Liver (tissue), 9 donors: Measurements from ENCODE around the gene ADAMTS19. TPM values are rescaled to one million over a fixed set of nuclear protein-coding genes. Genes with fewer than 3 reads are reported as not detected.

Experiments
- DNase-seq: peaks from one replicate; pipeline ENCODE4 v3.0.0-alpha.2; 2017; ENCODE audit warnings: low spot score
- H3K27ac ChIP-seq, 2 donors: one replicate each; pipeline ENCODE4 v1.7.0; 2013; ENCODE audit warnings: inconsistent platforms in 2 of 2, low read length in 2 of 2, control low read depth in 1 of 2, low read depth in 1 of 2, mild to moderate bottlenecking in 1 of 2
- H3K27me3 ChIP-seq, 4 donors: one replicate each; pipeline versions ENCODE4 v1.6.1 to v1.7.0; 2013; ENCODE audit warnings: low read length in 3 of 4, inconsistent platforms in 1 of 4, mild to moderate bottlenecking in 1 of 4, moderate library complexity in 1 of 4; ENCODE audit not compliant: control insufficient read depth in 4 of 4, insufficient read depth in 4 of 4
- H3K36me3 ChIP-seq, 4 donors: one replicate each; pipeline versions ENCODE4 v1.6.1 to v1.7.0; 2013; ENCODE audit warnings: low read length in 3 of 4, mild to moderate bottlenecking in 3 of 4, low read depth in 1 of 4, moderate library complexity in 1 of 4; ENCODE audit not compliant: control insufficient read depth in 4 of 4, insufficient read depth in 3 of 4
- H3K4me1 ChIP-seq, 4 donors: one replicate each; pipeline versions ENCODE4 v1.6.1 to v1.7.0; 2013; ENCODE audit warnings: low read length in 3 of 4, mild to moderate bottlenecking in 3 of 4, moderate library complexity in 1 of 4; ENCODE audit not compliant: control insufficient read depth in 4 of 4, insufficient read depth in 4 of 4
- H3K4me3 ChIP-seq, 3 donors: one replicate each; pipeline versions ENCODE4 v1.6.1 to v1.7.0; 2013; ENCODE audit warnings: low read length in 3 of 3, control low read depth in 1 of 3, low read depth in 1 of 3, mild to moderate bottlenecking in 1 of 3
- H3K9ac ChIP-seq, 2 donors: one replicate each; pipeline ENCODE4 v1.7.0; 2013; ENCODE audit warnings: low read length in 2 of 2, mild to moderate bottlenecking in 2 of 2, moderate library complexity in 2 of 2, control low read depth in 1 of 2, low read depth in 1 of 2
- H3K9me3 ChIP-seq, 4 donors: one replicate each; pipeline versions ENCODE4 v1.6.1 to v1.7.0; 2013; ENCODE audit warnings: low read length in 3 of 4; ENCODE audit not compliant: control insufficient read depth in 4 of 4
- EGR1 ChIP-seq, 2 donors: IDR thresholded peaks; 2 replicates each; pipeline ENCODE4 v1.6.1; 2016 to 2018; ENCODE audit warnings: antibody characterized with exemption in 2 of 2, low read depth in 2 of 2
- FOXA1 ChIP-seq: IDR thresholded peaks from 2 replicates; pipeline ENCODE4 v1.6.1; 2016; ENCODE audit warnings: antibody characterized with exemption
- FOXA2 ChIP-seq: IDR thresholded peaks from 2 replicates; pipeline ENCODE4 v1.6.1; 2016; ENCODE audit warnings: antibody characterized with exemption
- GABPA ChIP-seq, 2 donors: IDR thresholded peaks in 1 of 2; conservative IDR thresholded peaks in 1 of 2; 2 replicates each; pipeline ENCODE4 v1.6.1; 2016; ENCODE audit warnings: antibody characterized with exemption in 2 of 2, mild to moderate bottlenecking in 1 of 2, moderate library complexity in 1 of 2
- HNF4A ChIP-seq, 2 donors: conservative IDR thresholded peaks; 2 replicates each; pipeline ENCODE4 v1.6.1; 2016; ENCODE audit warnings: antibody characterized with exemption in 2 of 2, mild to moderate bottlenecking in 2 of 2
- HNF4G ChIP-seq: IDR thresholded peaks from 2 replicates; pipeline ENCODE4 v1.6.1; 2016; ENCODE audit warnings: antibody characterized with exemption
- JUND ChIP-seq, 2 donors: IDR thresholded peaks; 2 replicates each; pipeline ENCODE4 v1.6.1; 2016; ENCODE audit warnings: antibody characterized with exemption in 2 of 2
- NR2F2 ChIP-seq: IDR thresholded peaks from 2 replicates; pipeline ENCODE4 v1.6.1; 2016; ENCODE audit warnings: antibody characterized with exemption
- RAD21 ChIP-seq, 2 donors: IDR thresholded peaks; 2 replicates each; pipeline ENCODE4 v1.6.1; 2016; ENCODE audit warnings: antibody characterized with exemption in 2 of 2, mild to moderate bottlenecking in 2 of 2
- RXRA ChIP-seq, 2 donors: IDR thresholded peaks; 2 replicates each; pipeline ENCODE4 v1.6.1; 2017 to 2018; ENCODE audit warnings: antibody characterized with exemption in 2 of 2, mild to moderate bottlenecking in 1 of 2
- SP1 ChIP-seq: IDR thresholded peaks from 2 replicates; pipeline ENCODE4 v1.6.1; 2018; ENCODE audit warnings: antibody characterized with exemption, mild to moderate bottlenecking
- TAF1 ChIP-seq: conservative IDR thresholded peaks from 2 replicates; pipeline ENCODE4 v1.6.1; 2016; ENCODE audit warnings: antibody characterized with exemption, mild to moderate bottlenecking
- YY1 ChIP-seq: IDR thresholded peaks from 2 replicates; pipeline ENCODE4 v1.6.1; 2016; ENCODE audit warnings: antibody characterized with exemption, mild to moderate bottlenecking
- WGBS: extraction: QIAGEN DNeasy Blood & Tissue Kit; methylation state at CpG from one replicate; pipeline ENCODE4 v1.1.7; 2013; 5-methylcytosine and 5-hydroxymethylcytosine counted together
- polyA plus RNA-seq, 2 donors: library from polyadenylated mRNA; stranded (reverse) in 1 of 2; unstranded in 1 of 2; fragments of 200-250 nt in 1 of 2; fragments of >200 nt in 1 of 2; fragmentation: Nextera tagmentation in 1 of 2; extraction: Ambion mirVana in 1 of 2; gene quantifications; one replicate each; pipeline versions ENCODE4 v1.2.1 to v1.2.3, GENCODE V29; 2013 to 2015
- total RNA-seq, 2 donors: library from RNA; depleted of rRNA; stranded (reverse); fragments of >200 nt; gene quantifications; one replicate each; pipeline ENCODE4 v1.2.3, GENCODE V29; 2014
- TF ChIP-seq, protein P1 (sequence below): fragments of 150-350 bp; IDR thresholded peaks from 2 replicates; pipeline ENCODE4 v1.5.1; 2017; ENCODE audit warnings: improper control_type of control experiment, low read depth, low read length; ENCODE audit not compliant: missing input control
- TF ChIP-seq, protein P2 (sequence below): IDR thresholded peaks from 2 replicates; pipeline ENCODE4 v1.6.1; 2016; ENCODE audit warnings: antibody characterized with exemption
- TF ChIP-seq, protein P3 (sequence below): IDR thresholded peaks from 2 replicates; pipeline ENCODE4 v1.6.1; 2016; ENCODE audit warnings: antibody characterized with exemption, mild to moderate bottlenecking
- TF ChIP-seq, protein P4 (sequence below): IDR thresholded peaks from 2 replicates; pipeline ENCODE4 v1.6.1; 2016; ENCODE audit warnings: antibody characterized with exemption
- donor health status: healthy.
- donor health status: healthy.
- donor health status: healthy.
- donor health status: healthy.
- donor health status: healthy.

ADAMTS19 gene
- total and polyA plus RNA-seq, 4 donors, result 0.09 TPM; not detected in 3

DNA sequence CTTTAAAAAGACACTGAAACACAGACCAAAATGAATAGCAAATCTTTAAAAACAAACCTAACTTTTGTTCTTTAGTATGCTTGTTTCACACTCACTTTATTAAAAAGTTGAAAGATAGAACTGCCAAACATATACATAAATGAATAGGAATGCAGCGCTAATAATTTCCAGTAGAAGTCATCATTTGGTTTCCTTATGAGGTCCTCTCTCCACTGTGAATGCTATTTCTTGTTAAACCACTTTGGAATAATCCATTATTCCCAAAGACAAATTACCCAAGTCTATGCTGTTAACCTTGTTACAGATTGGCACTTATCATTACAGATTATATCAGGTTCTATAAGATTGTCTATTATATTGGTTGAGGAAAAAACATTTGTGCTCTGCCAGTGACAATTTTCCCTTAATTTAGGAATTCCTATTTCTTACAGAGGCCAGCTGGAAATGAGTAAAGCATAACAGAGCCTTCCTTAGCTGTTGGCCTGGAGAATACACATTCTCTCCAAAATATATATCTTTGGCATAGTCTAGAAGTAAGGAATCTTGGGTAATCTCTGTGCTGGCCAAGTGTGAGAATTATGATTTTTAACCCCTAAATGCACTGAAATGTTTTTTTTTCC lies 258.5 kb downstream of the ADAMTS19 start:
- H3K27ac ChIP-seq, result no peak overlapping the region
- no peaks in the 10 kb centered on the region for H3K36me3 ChIP-seq
- H3K4me3 ChIP-seq, result no peak overlapping the region
- 90% methylated on average over 1 of the region's 1 CpG for WGBS
- DNase-seq, result no peak
- no peaks in the 10 kb centered on the region for H3K9me3 ChIP-seq
- no peak overlapping the region for H3K9ac ChIP-seq
- TF ChIP-seq JUND (IDR thresholded peaks at IDR 0.05), result no peak
- TF ChIP-seq YY1, result no peak
- TF ChIP-seq, protein P1, sequence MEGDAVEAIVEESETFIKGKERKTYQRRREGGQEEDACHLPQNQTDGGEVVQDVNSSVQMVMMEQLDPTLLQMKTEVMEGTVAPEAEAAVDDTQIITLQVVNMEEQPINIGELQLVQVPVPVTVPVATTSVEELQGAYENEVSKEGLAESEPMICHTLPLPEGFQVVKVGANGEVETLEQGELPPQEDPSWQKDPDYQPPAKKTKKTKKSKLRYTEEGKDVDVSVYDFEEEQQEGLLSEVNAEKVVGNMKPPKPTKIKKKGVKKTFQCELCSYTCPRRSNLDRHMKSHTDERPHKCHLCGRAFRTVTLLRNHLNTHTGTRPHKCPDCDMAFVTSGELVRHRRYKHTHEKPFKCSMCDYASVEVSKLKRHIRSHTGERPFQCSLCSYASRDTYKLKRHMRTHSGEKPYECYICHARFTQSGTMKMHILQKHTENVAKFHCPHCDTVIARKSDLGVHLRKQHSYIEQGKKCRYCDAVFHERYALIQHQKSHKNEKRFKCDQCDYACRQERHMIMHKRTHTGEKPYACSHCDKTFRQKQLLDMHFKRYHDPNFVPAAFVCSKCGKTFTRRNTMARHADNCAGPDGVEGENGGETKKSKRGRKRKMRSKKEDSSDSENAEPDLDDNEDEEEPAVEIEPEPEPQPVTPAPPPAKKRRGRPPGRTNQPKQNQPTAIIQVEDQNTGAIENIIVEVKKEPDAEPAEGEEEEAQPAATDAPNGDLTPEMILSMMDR, result no peak
- TF ChIP-seq TAF1, result no peak
- no peak for TF ChIP-seq RXRA (IDR thresholded peaks at IDR 0.05)
- no peak for TF ChIP-seq FOXA2
- no peaks in the 10 kb centered on the region for H3K27me3 ChIP-seq
- no peaks in the 10 kb centered on the region for H3K4me1 ChIP-seq

DNA sequence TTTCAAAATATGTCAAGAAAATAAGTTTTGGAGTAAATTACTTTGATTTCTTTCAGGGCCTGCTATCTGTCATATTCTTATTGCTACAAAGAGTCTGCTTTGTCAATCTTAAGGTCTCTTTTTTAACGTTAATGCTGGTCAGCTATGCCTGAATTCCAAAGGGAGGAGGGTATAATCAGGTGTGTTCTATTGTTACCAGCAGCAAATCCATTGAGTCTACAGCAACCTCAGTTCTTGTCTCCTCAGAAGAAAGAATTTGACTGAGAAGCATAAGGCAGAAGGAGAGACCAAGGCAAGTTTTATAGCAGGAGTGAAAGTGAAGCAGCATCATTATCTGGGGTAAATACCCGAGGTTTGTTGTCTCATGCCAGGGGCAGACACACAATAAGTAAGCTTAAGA lies 264.1 kb downstream of the ADAMTS19 start:
- H3K9me3 ChIP-seq, result no peaks in the 10 kb centered on the region
- no peaks in the 10 kb centered on the region for H3K27me3 ChIP-seq
- H3K4me3 ChIP-seq, result no peak overlapping the region
- WGBS, result 16% methylated on average over 2 of the region's 2 CpGs
- no peak overlapping the region for H3K27ac ChIP-seq
- DNase-seq, result no peak
- no peaks in the 10 kb centered on the region for H3K36me3 ChIP-seq
- TF ChIP-seq FOXA2 (no peak), YY1 (no peak), FOXA1 (no peak), TAF1 (no peak)
- TF ChIP-seq, protein P2, sequence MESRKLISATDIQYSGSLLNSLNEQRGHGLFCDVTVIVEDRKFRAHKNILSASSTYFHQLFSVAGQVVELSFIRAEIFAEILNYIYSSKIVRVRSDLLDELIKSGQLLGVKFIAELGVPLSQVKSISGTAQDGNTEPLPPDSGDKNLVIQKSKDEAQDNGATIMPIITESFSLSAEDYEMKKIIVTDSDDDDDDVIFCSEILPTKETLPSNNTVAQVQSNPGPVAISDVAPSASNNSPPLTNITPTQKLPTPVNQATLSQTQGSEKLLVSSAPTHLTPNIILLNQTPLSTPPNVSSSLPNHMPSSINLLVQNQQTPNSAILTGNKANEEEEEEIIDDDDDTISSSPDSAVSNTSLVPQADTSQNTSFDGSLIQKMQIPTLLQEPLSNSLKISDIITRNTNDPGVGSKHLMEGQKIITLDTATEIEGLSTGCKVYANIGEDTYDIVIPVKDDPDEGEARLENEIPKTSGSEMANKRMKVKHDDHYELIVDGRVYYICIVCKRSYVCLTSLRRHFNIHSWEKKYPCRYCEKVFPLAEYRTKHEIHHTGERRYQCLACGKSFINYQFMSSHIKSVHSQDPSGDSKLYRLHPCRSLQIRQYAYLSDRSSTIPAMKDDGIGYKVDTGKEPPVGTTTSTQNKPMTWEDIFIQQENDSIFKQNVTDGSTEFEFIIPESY, result no peak
- no peaks in the 10 kb centered on the region for H3K4me1 ChIP-seq
- no peak overlapping the region for H3K9ac ChIP-seq

DNA sequence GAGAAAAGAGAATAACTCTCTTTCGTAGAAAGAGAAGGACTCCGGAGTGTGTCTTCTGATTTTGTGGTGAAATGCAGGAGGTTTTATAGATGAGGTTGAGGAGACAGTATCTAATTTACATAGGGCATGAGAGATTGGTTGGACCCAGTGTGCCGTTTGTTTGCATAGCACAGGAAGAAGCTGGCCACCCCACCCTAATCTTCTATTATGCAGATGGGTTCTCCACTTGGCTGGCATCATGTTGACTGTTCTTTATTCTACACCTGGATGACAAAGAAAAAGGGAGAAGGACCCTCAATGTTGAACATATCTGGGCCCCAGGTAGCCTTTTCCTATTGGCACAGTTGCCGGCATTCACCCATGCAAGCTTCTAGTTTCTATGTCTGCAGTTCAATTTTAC lies 264.5 kb downstream of the ADAMTS19 start:
- H3K27ac ChIP-seq, result no peak overlapping the region
- no peaks in the 10 kb centered on the region for H3K27me3 ChIP-seq
- H3K36me3 ChIP-seq, result no peaks in the 10 kb centered on the region
- no peak overlapping the region for H3K9ac ChIP-seq
- DNase-seq, result no peak
- no peaks in the 10 kb centered on the region for H3K9me3 ChIP-seq
- H3K4me3 ChIP-seq, result no peak overlapping the region
- 86% methylated on average over 4 of the region's 4 CpGs for WGBS
- H3K4me1 ChIP-seq, result no peaks in the 10 kb centered on the region
- TF ChIP-seq, protein P3, sequence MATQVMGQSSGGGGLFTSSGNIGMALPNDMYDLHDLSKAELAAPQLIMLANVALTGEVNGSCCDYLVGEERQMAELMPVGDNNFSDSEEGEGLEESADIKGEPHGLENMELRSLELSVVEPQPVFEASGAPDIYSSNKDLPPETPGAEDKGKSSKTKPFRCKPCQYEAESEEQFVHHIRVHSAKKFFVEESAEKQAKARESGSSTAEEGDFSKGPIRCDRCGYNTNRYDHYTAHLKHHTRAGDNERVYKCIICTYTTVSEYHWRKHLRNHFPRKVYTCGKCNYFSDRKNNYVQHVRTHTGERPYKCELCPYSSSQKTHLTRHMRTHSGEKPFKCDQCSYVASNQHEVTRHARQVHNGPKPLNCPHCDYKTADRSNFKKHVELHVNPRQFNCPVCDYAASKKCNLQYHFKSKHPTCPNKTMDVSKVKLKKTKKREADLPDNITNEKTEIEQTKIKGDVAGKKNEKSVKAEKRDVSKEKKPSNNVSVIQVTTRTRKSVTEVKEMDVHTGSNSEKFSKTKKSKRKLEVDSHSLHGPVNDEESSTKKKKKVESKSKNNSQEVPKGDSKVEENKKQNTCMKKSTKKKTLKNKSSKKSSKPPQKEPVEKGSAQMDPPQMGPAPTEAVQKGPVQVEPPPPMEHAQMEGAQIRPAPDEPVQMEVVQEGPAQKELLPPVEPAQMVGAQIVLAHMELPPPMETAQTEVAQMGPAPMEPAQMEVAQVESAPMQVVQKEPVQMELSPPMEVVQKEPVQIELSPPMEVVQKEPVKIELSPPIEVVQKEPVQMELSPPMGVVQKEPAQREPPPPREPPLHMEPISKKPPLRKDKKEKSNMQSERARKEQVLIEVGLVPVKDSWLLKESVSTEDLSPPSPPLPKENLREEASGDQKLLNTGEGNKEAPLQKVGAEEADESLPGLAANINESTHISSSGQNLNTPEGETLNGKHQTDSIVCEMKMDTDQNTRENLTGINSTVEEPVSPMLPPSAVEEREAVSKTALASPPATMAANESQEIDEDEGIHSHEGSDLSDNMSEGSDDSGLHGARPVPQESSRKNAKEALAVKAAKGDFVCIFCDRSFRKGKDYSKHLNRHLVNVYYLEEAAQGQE, result no peak
- TF ChIP-seq GABPA (IDR thresholded peaks at IDR 0.05 in 1 of 2, conservative IDR thresholded peaks at IDR 0.05 in 1 of 2) (no peak), TAF1 (no peak), FOXA1 (no peak), JUND (IDR thresholded peaks at IDR 0.05) (no peak), EGR1 (IDR thresholded peaks at IDR 0.05; ENCODE audit: low read depth in 2 of 2) (no peak), NR2F2 (no peak), SP1 (no peak), RXRA (IDR thresholded peaks at IDR 0.05) (no peak), HNF4A (conservative IDR thresholded peaks at IDR 0.05) (no peak), HNF4G (no peak), RAD21 (IDR thresholded peaks at IDR 0.05) (no peak)
- TF ChIP-seq, protein P2, result no peak
- TF ChIP-seq, protein P4, sequence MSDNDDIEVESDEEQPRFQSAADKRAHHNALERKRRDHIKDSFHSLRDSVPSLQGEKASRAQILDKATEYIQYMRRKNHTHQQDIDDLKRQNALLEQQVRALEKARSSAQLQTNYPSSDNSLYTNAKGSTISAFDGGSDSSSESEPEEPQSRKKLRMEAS, result no peak
